Measurements from ENCODE around the gene ZNF277. TPM values are rescaled to one million over a fixed set of nuclear protein-coding genes. Genes with fewer than 3 reads are reported as not detected.

The ZNF277 gene
- total RNA-seq, 2 experiments from 2014 or later = 24.9 to 26.6 TPM

GRCh38 chr7:112327566-112327965 is 121.1 kb downstream of the ZNF277 start:
- peaks cover 38% of the 10 kb centered on the region for H3K36me3 Mint-ChIP-seq
- no peak overlapping the region for H3K27ac Mint-ChIP-seq
- intact Hi-C loops (cut with micrococcal nuclease) = no loop called here
- no peaks in the 10 kb centered on the region for H3K27me3 Mint-ChIP-seq
- DNase-seq = no peak
- ChIA-PET POLR2A (no interaction called here), CTCF (no interaction called here)
- no peaks in the 10 kb centered on the region for H3K9me3 Mint-ChIP-seq
- no peaks in the 10 kb centered on the region for H3K4me1 Mint-ChIP-seq (ENCODE audit: low read depth)
- H3K4me3 Mint-ChIP-seq = no peak overlapping the region

GRCh38 chr7:112331492-112331891 is 125.0 kb downstream of the ZNF277 start:
- H3K27ac Mint-ChIP-seq = no peak overlapping the region
- ChIA-PET CTCF (no interaction called here), POLR2A (no interaction called here)
- no peaks in the 10 kb centered on the region for H3K4me1 Mint-ChIP-seq (ENCODE audit: low read depth)
- no peaks in the 10 kb centered on the region for H3K9me3 Mint-ChIP-seq
- H3K4me3 Mint-ChIP-seq = no peak overlapping the region
- no peak for DNase-seq
- H3K27me3 Mint-ChIP-seq = no peaks in the 10 kb centered on the region
- intact Hi-C loops (cut with micrococcal nuclease) = no loop called here
- H3K36me3 Mint-ChIP-seq = peaks cover 43% of the 10 kb centered on the region

- Mint-ChIP-seq H3K36me3 (peaks cover 56% of the 10 kb centered on the region), H3K4me3 (no peak overlapping the region), H3K4me1 (ENCODE audit: low read depth) (no peaks in the 10 kb centered on the region), H3K9me3 (no peaks in the 10 kb centered on the region), H3K27ac (no peak overlapping the region), H3K27me3 (no peaks in the 10 kb centered on the region)
- POLR2A ChIA-PET = interaction anchor here (0.6 kb wide), 1 partner anchor 73 kb away, joined by 3 read pairs; no protein-coding TSS in a partner anchor
- intact Hi-C loops (cut with micrococcal nuclease) = no loop called here
- CTCF ChIA-PET = no interaction called here
- no peak for DNase-seq
Observed at GRCh38 chr7:112334366-112334765, 127.9 kb downstream of the ZNF277 start.

GRCh38 chr7:112336261-112336660 is 129.8 kb downstream of the ZNF277 start:
- CTCF ChIA-PET = no interaction called here
- intact Hi-C loops (cut with micrococcal nuclease) = no loop called here
- peaks cover 58% of the 10 kb centered on the region for H3K36me3 Mint-ChIP-seq

GRCh38 chr7:112336936-112337576 is 130.6 kb downstream of the ZNF277 start:
- CTCF ChIA-PET = interaction anchor here (0.5 kb wide), 1 partner anchor 186 kb away, joined by 3 read pairs; no protein-coding TSS in a partner anchor
- H3K36me3 Mint-ChIP-seq = peaks cover 59% of the 10 kb centered on the region
- H3K4me1 Mint-ChIP-seq (ENCODE audit: low read depth) = no peaks in the 10 kb centered on the region
- no peaks in the 10 kb centered on the region for H3K27me3 Mint-ChIP-seq
- no peak overlapping the region for H3K4me3 Mint-ChIP-seq
- POLR2A ChIA-PET = no interaction called here
- no peaks in the 10 kb centered on the region for H3K9me3 Mint-ChIP-seq
- intact Hi-C loops (cut with micrococcal nuclease) = no loop called here
- DNase-seq = no peak
- no peak overlapping the region for H3K27ac Mint-ChIP-seq

More at GRCh38 chr7:112336261-112336660, 129.8 kb downstream of the ZNF277 start:
- Mint-ChIP-seq H3K27me3 (no peaks in the 10 kb centered on the region), H3K4me1 (ENCODE audit: low read depth) (no peaks in the 10 kb centered on the region), H3K9me3 (no peaks in the 10 kb centered on the region), H3K27ac (no peak overlapping the region), H3K4me3 (no peak overlapping the region)
- POLR2A ChIA-PET = no interaction called here
- no peak for DNase-seq

GRCh38 chr7:112337892-112338291 is 131.4 kb downstream of the ZNF277 start:
- no peaks in the 10 kb centered on the region for H3K9me3 Mint-ChIP-seq
- no peak overlapping the region for H3K4me3 Mint-ChIP-seq
- intact Hi-C loops (cut with micrococcal nuclease) = no loop called here
- CTCF ChIA-PET = interaction anchor here (0.5 kb wide), 1 partner anchor 187 kb away, joined by 3 read pairs; no protein-coding TSS in a partner anchor
- no peaks in the 10 kb centered on the region for H3K27me3 Mint-ChIP-seq
- peaks cover 64% of the 10 kb centered on the region for H3K36me3 Mint-ChIP-seq
- H3K4me1 Mint-ChIP-seq (ENCODE audit: low read depth) = no peaks in the 10 kb centered on the region
- H3K27ac Mint-ChIP-seq = no peak overlapping the region
- no peak for DNase-seq
- POLR2A ChIA-PET = no interaction called here

GRCh38 chr7:112338786-112339185 is 132.3 kb downstream of the ZNF277 start:
- no peaks in the 10 kb centered on the region for H3K4me1 Mint-ChIP-seq (ENCODE audit: low read depth)
- ChIA-PET CTCF (no interaction called here), POLR2A (no interaction called here)
- no peaks in the 10 kb centered on the region for H3K27me3 Mint-ChIP-seq
- H3K27ac Mint-ChIP-seq = no peak overlapping the region
- peaks cover 5% of the 10 kb centered on the region for H3K9me3 Mint-ChIP-seq
- peaks cover 73% of the 10 kb centered on the region for H3K36me3 Mint-ChIP-seq
- intact Hi-C loops (cut with micrococcal nuclease) = no loop called here
- DNase-seq = no peak
- H3K4me3 Mint-ChIP-seq = no peak overlapping the region

GRCh38 chr7:112341464-112341863 is 135.0 kb downstream of the ZNF277 start:
- POLR2A ChIA-PET = no interaction called here
- CTCF ChIA-PET = no interaction called here
- Mint-ChIP-seq H3K9me3 (peaks cover 8% of the 10 kb centered on the region), H3K27me3 (no peaks in the 10 kb centered on the region), H3K4me3 (no peak overlapping the region), H3K36me3 (peaks cover 67% of the 10 kb centered on the region), H3K27ac (no peak overlapping the region), H3K4me1 (ENCODE audit: low read depth) (no peaks in the 10 kb centered on the region)
- intact Hi-C loops (cut with micrococcal nuclease) = no loop called here
- no peak for DNase-seq

GRCh38 chr7:112346381-112347060 is 140.0 kb downstream of the ZNF277 start:
- no peaks in the 10 kb centered on the region for H3K27me3 Mint-ChIP-seq
- DNase-seq = no peak
- H3K4me1 Mint-ChIP-seq (ENCODE audit: low read depth) = peaks cover 5% of the 10 kb centered on the region
- ChIA-PET POLR2A (no interaction called here), CTCF (no interaction called here)
- H3K9me3 Mint-ChIP-seq = peaks cover 48% of the 10 kb centered on the region
- peaks cover 34% of the 10 kb centered on the region for H3K36me3 Mint-ChIP-seq
- intact Hi-C loops (cut with micrococcal nuclease) = no loop called here
- no peak overlapping the region for H3K4me3 Mint-ChIP-seq
- H3K27ac Mint-ChIP-seq = no peak overlapping the region

GRCh38 chr7:112347088-112347487 is 140.6 kb downstream of the ZNF277 start:
- no peak overlapping the region for H3K4me3 Mint-ChIP-seq
- POLR2A ChIA-PET = no interaction called here
- peaks cover 48% of the 10 kb centered on the region for H3K9me3 Mint-ChIP-seq
- CTCF ChIA-PET = no interaction called here
- no peak overlapping the region for H3K27ac Mint-ChIP-seq
- intact Hi-C loops (cut with micrococcal nuclease) = no loop called here
- H3K4me1 Mint-ChIP-seq (ENCODE audit: low read depth) = peaks cover 5% of the 10 kb centered on the region
- H3K36me3 Mint-ChIP-seq = peaks cover 32% of the 10 kb centered on the region
- H3K27me3 Mint-ChIP-seq = no peaks in the 10 kb centered on the region
- no peak for DNase-seq

GRCh38 chr7:112350585-112350984 is 144.1 kb downstream of the ZNF277 start:
- no peak for DNase-seq
- POLR2A ChIA-PET = no interaction called here
- CTCF ChIA-PET = no interaction called here
- Mint-ChIP-seq H3K4me1 (ENCODE audit: low read depth) (peaks cover 5% of the 10 kb centered on the region), H3K9me3 (peaks cover 47% of the 10 kb centered on the region), H3K27me3 (peaks cover 3% of the 10 kb centered on the region), H3K27ac (no peak overlapping the region), H3K4me3 (no peak overlapping the region), H3K36me3 (peaks cover 5% of the 10 kb centered on the region)
- intact Hi-C loops (cut with micrococcal nuclease) = no loop called here

GRCh38 chr7:112356596-112356995 is 150.1 kb downstream of the ZNF277 start:
- no peak overlapping the region for H3K4me3 Mint-ChIP-seq
- peaks cover 4% of the 10 kb centered on the region for H3K9me3 Mint-ChIP-seq
- no peak overlapping the region for H3K27ac Mint-ChIP-seq
- no peak for DNase-seq
- intact Hi-C loops (cut with micrococcal nuclease) = no loop called here
- POLR2A ChIA-PET = no interaction called here
- CTCF ChIA-PET = interaction anchor here (0.8 kb wide), 1 partner anchor 275 kb away, joined by 4 read pairs; no protein-coding TSS in a partner anchor
- H3K4me1 Mint-ChIP-seq (ENCODE audit: low read depth) = no peaks in the 10 kb centered on the region
- H3K36me3 Mint-ChIP-seq = no peaks in the 10 kb centered on the region
- peaks cover 12% of the 10 kb centered on the region for H3K27me3 Mint-ChIP-seq

- no peak for DNase-seq
- peaks cover 4% of the 10 kb centered on the region for H3K9me3 Mint-ChIP-seq
- POLR2A ChIA-PET = no interaction called here
- intact Hi-C loops (cut with micrococcal nuclease) = no loop called here
- peaks cover 13% of the 10 kb centered on the region for H3K27me3 Mint-ChIP-seq
- CTCF ChIA-PET = interaction anchor here (0.8 kb wide), 1 partner anchor 275 kb away, joined by 4 read pairs; no protein-coding TSS in a partner anchor
- H3K4me1 Mint-ChIP-seq (ENCODE audit: low read depth) = no peaks in the 10 kb centered on the region
- no peak overlapping the region for H3K27ac Mint-ChIP-seq
- no peaks in the 10 kb centered on the region for H3K36me3 Mint-ChIP-seq
- no peak overlapping the region for H3K4me3 Mint-ChIP-seq
Observed at GRCh38 chr7:112357136-112357535, 150.6 kb downstream of the ZNF277 start.
